ENCODE results near the gene HTR4.

HTR4 gene

GRCh38 chr5:148454576-148454975, 199.8 kb downstream of the HTR4 start:
- no peak overlapping the region for H2AFZ ChIP-seq (ENCODE audit: low read length)
- H3K79me2 ChIP-seq (ENCODE audit: low read length) = no peaks in the 10 kb centered on the region
- H3K4me1 ChIP-seq (ENCODE audit: low read length) = no peaks in the 10 kb centered on the region
- no peak overlapping the region for H3K9ac ChIP-seq (ENCODE audit: low read length)
- no peak for DNase-seq
- H3K9me3 ChIP-seq (replicated peaks; ENCODE audit: insufficient read depth, low read length) = no peaks in the 10 kb centered on the region
- no peak overlapping the region for H3K27ac ChIP-seq (ENCODE audit: low read length)
- H3K27me3 ChIP-seq (replicated peaks; ENCODE audit: insufficient read depth, low read length) = no peaks in the 10 kb centered on the region
- TF ChIP-seq CTCF (IDR thresholded peaks at IDR 0.05; ENCODE audit: low read length) (no peak), EZH2 (optimal IDR thresholded peaks at IDR 0.05; ENCODE audit: low read depth, low read length) (no peak), EZH2phosphoT487 (IDR thresholded peaks at IDR 0.05; ENCODE audit: low read length) (no peak)
- no peaks in the 10 kb centered on the region for H3K9me2 ChIP-seq (replicated peaks; ENCODE audit: insufficient read depth, low read length)
- H4K20me1 ChIP-seq (ENCODE audit: insufficient read depth, low read length) = no peaks in the 10 kb centered on the region
- H3F3A ChIP-seq (ENCODE audit: insufficient read depth, low read length) = no peaks in the 10 kb centered on the region
- no peak overlapping the region for H3K4me3 ChIP-seq (ENCODE audit: low read length)
- no peak overlapping the region for H3K4me2 ChIP-seq (ENCODE audit: low read depth, low read length)
- H3K36me3 ChIP-seq (replicated peaks; ENCODE audit: insufficient read depth, low read length) = no peaks in the 10 kb centered on the region

GRCh38 chr5:148452499-148453193, 201.7 kb downstream of the HTR4 start:
- Histone ChIP-seq H3K9me2 (replicated peaks; ENCODE audit: insufficient read depth, low read length) (no peaks in the 10 kb centered on the region), H2AFZ (ENCODE audit: low read length) (no peak overlapping the region), H3K27ac (ENCODE audit: low read length) (no peak overlapping the region), H4K20me1 (ENCODE audit: insufficient read depth, low read length) (no peaks in the 10 kb centered on the region), H3K27me3 (replicated peaks; ENCODE audit: insufficient read depth, low read length) (no peaks in the 10 kb centered on the region), H3K9ac (ENCODE audit: low read length) (no peak overlapping the region), H3K4me3 (ENCODE audit: low read length) (no peak overlapping the region), H3K4me2 (ENCODE audit: low read depth, low read length) (no peak overlapping the region), H3F3A (ENCODE audit: insufficient read depth, low read length) (no peaks in the 10 kb centered on the region), H3K4me1 (ENCODE audit: low read length) (no peaks in the 10 kb centered on the region), H3K79me2 (ENCODE audit: low read length) (no peaks in the 10 kb centered on the region), H3K9me3 (replicated peaks; ENCODE audit: insufficient read depth, low read length) (no peaks in the 10 kb centered on the region), H3K36me3 (replicated peaks; ENCODE audit: insufficient read depth, low read length) (no peaks in the 10 kb centered on the region)
- no peak for DNase-seq
- no peak for TF ChIP-seq EZH2 (optimal IDR thresholded peaks at IDR 0.05; ENCODE audit: low read depth, low read length)
- no peak for TF ChIP-seq CTCF (IDR thresholded peaks at IDR 0.05; ENCODE audit: low read length)
- no peak for TF ChIP-seq EZH2phosphoT487 (IDR thresholded peaks at IDR 0.05; ENCODE audit: low read length)

GRCh38 chr5:148446611-148447010, 207.7 kb downstream of the HTR4 start:
- H4K20me1 ChIP-seq (ENCODE audit: insufficient read depth, low read length) = no peaks in the 10 kb centered on the region

More at GRCh38 chr5:148446611-148447010, 207.7 kb downstream of the HTR4 start:
- DNase-seq = no peak
- H3F3A ChIP-seq (ENCODE audit: insufficient read depth, low read length) = no peaks in the 10 kb centered on the region
- H3K27me3 ChIP-seq (replicated peaks; ENCODE audit: insufficient read depth, low read length) = no peaks in the 10 kb centered on the region
- H3K79me2 ChIP-seq (ENCODE audit: low read length) = no peaks in the 10 kb centered on the region
- TF ChIP-seq EZH2phosphoT487 (IDR thresholded peaks at IDR 0.05; ENCODE audit: low read length) (no peak), CTCF (IDR thresholded peaks at IDR 0.05; ENCODE audit: low read length) (no peak), EZH2 (optimal IDR thresholded peaks at IDR 0.05; ENCODE audit: low read depth, low read length) (no peak)
- no peak overlapping the region for H3K4me2 ChIP-seq (ENCODE audit: low read depth, low read length)
- no peak overlapping the region for H2AFZ ChIP-seq (ENCODE audit: low read length)
- H3K9me3 ChIP-seq (replicated peaks; ENCODE audit: insufficient read depth, low read length) = no peaks in the 10 kb centered on the region
- H3K27ac ChIP-seq (ENCODE audit: low read length) = no peak overlapping the region
- H3K36me3 ChIP-seq (replicated peaks; ENCODE audit: insufficient read depth, low read length) = no peaks in the 10 kb centered on the region
- no peak overlapping the region for H3K9ac ChIP-seq (ENCODE audit: low read length)
- no peaks in the 10 kb centered on the region for H3K4me1 ChIP-seq (ENCODE audit: low read length)
- no peaks in the 10 kb centered on the region for H3K9me2 ChIP-seq (replicated peaks; ENCODE audit: insufficient read depth, low read length)
- no peak overlapping the region for H3K4me3 ChIP-seq (ENCODE audit: low read length)
